Gastroesophageal sphincter (tissue), 3 donors: Measurements from ENCODE around the gene PROZ.

Experiments
- CTCF ChIP-seq, 4 experiments: fragments of 200-600 bp in 2 of 4; fragments of 450-650 bp in 2 of 4; sonication (generic) in 1 of 4; IDR thresholded peaks; one replicate each; pipeline ENCODE4 v1.5.1; 2017 to 2019; ENCODE audit warnings: antibody characterized with exemption in 4 of 4, mild to moderate bottlenecking in 2 of 4, moderate library complexity in 2 of 4
- POLR2A ChIP-seq, 2 donors: fragments of 450-650 bp; IDR thresholded peaks; one replicate each; pipeline ENCODE4 v1.6.1; 2017; ENCODE audit warnings: antibody characterized with exemption in 2 of 2, mild to moderate bottlenecking in 2 of 2, moderate library complexity in 1 of 2
- POLR2AphosphoS5 ChIP-seq: sonication (generic); formaldehyde crosslinking; IDR thresholded peaks from one replicate; pipeline ENCODE4 v1.6.1; 2017; ENCODE audit warnings: antibody characterized with exemption

- TF ChIP-seq CTCF (IDR thresholded peaks at IDR 0.05) (no peak), POLR2A (IDR thresholded peaks at IDR 0.05) (no peak), POLR2AphosphoS5 (no peak)
These were observed 31.9 kb upstream of the PROZ start for GRCh38 chr13:113126265-113127150.
